Fibroblast of upper back skin (primary cell): ENCODE measurements around the gene CYP11A1.
"Not testable (repeated sequence)": the region's sequence is repeated elsewhere in the genome, so short reads cannot be mapped to it uniquely, and the experiment has no call there.

Source experiments
- DNase-seq: peaks from one replicate; pipeline ENCODE4 v3.0.0-alpha.2; 2013

Gene CYP11A1

GRCh38 chr15:74400313-74400860 lies 32.9 kb upstream of the CYP11A1 start:
- no peak for DNase-seq

- peak; percentile 93 for DNase-seq
These were observed 32.3 kb upstream of the CYP11A1 start for GRCh38 chr15:74399511-74400312.

GRCh38 chr15:74399100-74399499 lies 31.7 kb upstream of the CYP11A1 start:
- no peak for DNase-seq

- DNase-seq = no peak
These were observed 30.7 kb upstream of the CYP11A1 start for GRCh38 chr15:74398183-74398582.

GRCh38 chr15:74397239-74398068 lies 30.0 kb upstream of the CYP11A1 start:
- DNase-seq = no peak

- peak; percentile 77 for DNase-seq
These were observed 29.2 kb upstream of the CYP11A1 start for GRCh38 chr15:74396445-74397238.

- DNase-seq = no peak
These were observed 28.6 kb upstream of the CYP11A1 start for GRCh38 chr15:74396146-74396438.

- no peak for DNase-seq
These were observed 28.1 kb upstream of the CYP11A1 start for GRCh38 chr15:74395319-74396145.

GRCh38 chr15:74394090-74394846 lies 26.8 kb upstream of the CYP11A1 start:
- no peak for DNase-seq

GRCh38 chr15:74393423-74393822 lies 26.0 kb upstream of the CYP11A1 start:
- DNase-seq = no peak

- DNase-seq = no peak
These were observed 25.5 kb upstream of the CYP11A1 start for GRCh38 chr15:74392902-74393301.

- DNase-seq = peak; percentile 70
These were observed 25.0 kb upstream of the CYP11A1 start for GRCh38 chr15:74392451-74392830.

GRCh38 chr15:74391582-74392450 lies 24.4 kb upstream of the CYP11A1 start:
- no peak for DNase-seq

GRCh38 chr15:74390647-74391288 lies 23.3 kb upstream of the CYP11A1 start:
- DNase-seq = no peak

- DNase-seq = not testable (repeated sequence)
These were observed 22.7 kb upstream of the CYP11A1 start for GRCh38 chr15:74390049-74390646.

- no peak for DNase-seq
These were observed 22.0 kb upstream of the CYP11A1 start for GRCh38 chr15:74389241-74390048.

GRCh38 chr15:74388363-74388951 lies 21.0 kb upstream of the CYP11A1 start:
- no peak for DNase-seq
